Tibial nerve (tissue), 4 donors: ENCODE results near the gene FANCC.

Source experiments
- CTCF ChIP-seq, 5 experiments: fragments of 200-600 bp in 3 of 5; fragments of 450-650 bp in 2 of 5; sonication (generic) in 3 of 5; IDR thresholded peaks; one replicate each; pipeline ENCODE4 v1.5.1; 2016 to 2019; ENCODE audit warnings: antibody characterized with exemption in 5 of 5, mild to moderate bottlenecking in 3 of 5, moderate library complexity in 2 of 5
- EP300 ChIP-seq, 2 donors: sonication (generic); formaldehyde crosslinking; IDR thresholded peaks; one replicate each; pipeline ENCODE4 v1.6.1; 2017; ENCODE audit warnings: antibody characterized with exemption in 2 of 2, mild to moderate bottlenecking in 1 of 2
- POLR2A ChIP-seq, 2 donors: fragments of 450-650 bp; IDR thresholded peaks; one replicate each; pipeline ENCODE4 v1.6.1; 2017; ENCODE audit warnings: antibody characterized with exemption in 2 of 2, mild to moderate bottlenecking in 2 of 2, moderate library complexity in 2 of 2

GRCh38 chr9:95283673-95284072 lies 33.8 kb downstream of the FANCC start:
- TF ChIP-seq CTCF (IDR thresholded peaks at IDR 0.05) (no peak), POLR2A (IDR thresholded peaks at IDR 0.05) (no peak), EP300 (IDR thresholded peaks at IDR 0.05) (no peak)
